HG03432 (cell line): ENCODE measurements around the gene EIF4E1B.

Source experiments
- ATAC-seq: cut with Tn5 transposase; IDR thresholded peaks from one replicate; pipeline ENCODE4 v1.9.1; 2021; ENCODE audit warnings: mild to moderate bottlenecking, moderate library complexity; ENCODE audit not compliant: unreplicated experiment

EIF4E1B gene

DNA sequence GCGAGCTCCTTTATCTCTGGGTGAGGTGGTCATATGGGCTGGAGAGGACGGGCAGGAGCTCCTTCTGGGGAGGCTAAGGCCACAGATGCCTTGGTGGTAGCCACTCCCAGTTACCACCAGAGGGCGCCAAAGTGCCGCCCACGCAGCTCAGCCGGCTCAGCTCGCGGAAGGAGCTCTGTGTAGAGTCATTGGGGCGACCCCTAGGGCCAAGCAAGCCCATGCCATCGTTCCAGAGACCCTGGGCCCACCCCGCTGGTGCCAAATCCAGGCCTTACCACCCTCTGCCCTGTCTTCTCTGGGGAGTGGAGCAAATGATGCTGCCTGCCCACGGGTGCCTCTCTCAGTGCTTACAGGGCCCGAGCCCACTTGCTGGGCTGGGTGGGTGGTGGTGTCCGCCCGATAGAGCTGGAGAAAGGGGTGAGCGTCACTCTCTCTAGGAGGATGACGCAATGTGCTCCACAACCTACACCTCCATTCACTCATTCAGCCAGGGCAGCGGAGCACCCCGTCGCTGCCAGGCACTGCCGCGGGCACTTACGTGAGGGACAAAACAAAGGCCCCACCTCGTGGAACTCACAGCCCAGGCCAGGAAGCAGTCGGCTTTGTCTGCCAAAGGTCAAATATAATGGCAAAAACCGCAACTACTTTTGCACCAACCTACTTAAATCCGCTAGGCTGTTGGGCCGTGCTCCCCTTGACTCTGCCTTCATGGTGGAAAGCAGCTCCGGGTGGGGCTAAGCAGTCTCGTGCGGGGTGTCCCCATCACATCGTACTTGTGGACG lies 30.6 kb downstream of the EIF4E1B start:
- peak; percentile 73 for ATAC-seq

- no peak for ATAC-seq
Observed at GRCh38 chr5:176661676-176662075, 31.2 kb downstream of the EIF4E1B start.

GRCh38 chr5:176662371-176663333 lies 32.2 kb downstream of the EIF4E1B start:
- no peak for ATAC-seq

GRCh38 chr5:176663566-176663965 lies 33.1 kb downstream of the EIF4E1B start:
- no peak for ATAC-seq

- ATAC-seq = no peak
Observed at GRCh38 chr5:176664479-176664878, 34.0 kb downstream of the EIF4E1B start.

GRCh38 chr5:176664886-176665285 lies 34.4 kb downstream of the EIF4E1B start:
- no peak for ATAC-seq

GRCh38 chr5:176665517-176665916 lies 35.0 kb downstream of the EIF4E1B start:
- no peak for ATAC-seq

DNA sequence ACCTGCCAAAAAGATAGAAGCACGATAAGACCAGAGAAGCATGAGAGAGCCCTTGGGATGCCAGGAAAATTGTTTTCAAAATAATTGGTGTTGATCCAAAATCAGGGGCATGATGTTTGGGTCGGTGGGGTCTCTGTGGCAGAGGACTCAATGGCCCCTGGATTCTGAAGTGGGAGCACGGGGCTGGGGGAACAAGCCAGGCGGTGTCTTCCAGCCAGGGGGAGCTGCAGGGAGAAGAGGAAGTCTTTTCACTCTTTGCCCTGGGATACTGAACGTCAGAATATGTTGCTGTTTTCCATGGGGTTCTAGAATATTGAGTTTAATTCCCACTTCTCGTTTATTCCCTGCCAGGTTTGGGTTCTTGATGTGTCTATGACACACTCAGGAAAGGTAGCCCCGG lies 37.2 kb downstream of the EIF4E1B start:
- ATAC-seq = no peak

- no peak for ATAC-seq
Observed at GRCh38 chr5:176670449-176670848, 40.0 kb downstream of the EIF4E1B start.

DNA sequence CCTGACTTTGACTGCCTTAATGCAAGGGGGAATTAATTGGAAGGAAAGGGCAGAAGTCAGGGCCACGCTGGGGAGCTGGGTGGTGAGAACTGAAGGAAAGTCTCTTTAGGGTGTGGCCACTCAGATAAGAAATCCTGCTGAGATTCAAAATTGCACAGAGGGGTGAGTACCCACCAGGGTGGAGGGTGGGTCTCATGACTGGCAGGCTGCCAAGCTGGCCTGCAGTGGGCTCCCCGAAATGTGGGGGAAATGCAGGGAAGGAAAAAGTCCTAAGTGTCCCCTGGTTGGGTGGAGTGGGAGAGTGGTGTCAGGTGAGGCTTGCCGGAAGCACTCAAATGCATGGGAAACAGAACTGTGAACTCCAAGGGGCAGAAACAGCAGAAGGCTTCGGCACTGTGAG lies 40.9 kb downstream of the EIF4E1B start:
- no peak for ATAC-seq

- ATAC-seq = no peak
Observed at GRCh38 chr5:176671890-176672747, 41.6 kb downstream of the EIF4E1B start.

DNA sequence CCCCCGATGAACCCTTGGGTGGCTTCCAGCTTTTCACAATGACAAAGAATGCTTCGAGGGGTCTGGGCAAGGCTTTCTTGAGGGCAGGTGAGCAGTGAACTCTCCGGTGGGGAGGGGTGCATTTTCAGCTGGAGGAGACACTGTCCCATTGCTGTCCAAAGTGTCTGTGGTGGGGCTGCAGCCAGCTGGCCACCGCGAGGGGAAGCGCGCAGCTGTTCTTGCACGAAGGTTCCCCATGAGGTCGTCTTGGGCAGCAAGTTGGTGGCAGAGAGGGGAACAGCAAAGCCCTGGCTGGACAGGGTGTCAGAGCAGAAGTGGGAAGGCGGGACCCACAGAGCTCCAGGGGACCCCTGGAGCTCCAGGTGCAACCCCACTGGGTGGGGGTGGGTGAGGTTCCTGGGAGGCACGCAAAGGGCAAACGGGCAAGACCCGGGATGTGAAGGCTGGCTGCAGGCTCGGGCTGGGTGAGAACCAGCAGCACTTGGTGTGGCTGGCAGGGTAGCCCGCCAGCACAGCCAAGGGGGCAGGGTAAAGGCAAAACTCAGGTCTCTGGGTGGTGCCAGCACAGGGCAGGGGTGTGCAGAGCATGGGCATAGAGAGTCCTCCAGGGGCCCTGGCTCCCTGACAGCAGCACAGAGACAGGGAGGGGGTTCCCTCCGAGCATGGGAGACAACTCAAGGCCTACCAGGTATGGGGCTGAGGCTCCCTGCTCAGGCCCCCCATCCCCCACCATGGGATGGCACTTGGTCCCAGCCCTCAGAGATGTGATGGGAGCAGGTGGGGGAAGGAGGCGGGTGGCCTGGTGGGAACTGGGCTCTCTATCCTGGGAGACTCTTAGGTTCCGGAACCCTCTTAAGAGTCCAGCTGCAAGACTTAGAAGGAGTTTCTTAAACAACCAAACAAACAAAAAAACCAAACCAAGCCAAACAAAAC lies 43.4 kb downstream of the EIF4E1B start:
- ATAC-seq = no peak

GRCh38 chr5:176674799-176675198 lies 44.3 kb downstream of the EIF4E1B start:
- no peak for ATAC-seq

- ATAC-seq = no peak
Observed at GRCh38 chr5:176675676-176676360, 45.3 kb downstream of the EIF4E1B start.

GRCh38 chr5:176676361-176676824 lies 45.9 kb downstream of the EIF4E1B start:
- peak; percentile 84 for ATAC-seq

GRCh38 chr5:176677209-176677939 lies 46.9 kb downstream of the EIF4E1B start:
- ATAC-seq = no peak

GRCh38 chr5:176678584-176678983 lies 48.1 kb downstream of the EIF4E1B start:
- no peak for ATAC-seq
